Thyroid gland (tissue), 4 donors: Measurements from ENCODE around the gene MOBP.

ENCODE experiments used
- POLR2A ChIP-seq, 2 donors: fragments of 450-650 bp; IDR thresholded peaks; one replicate each; pipeline ENCODE4 v1.6.1; 2017; ENCODE audit warnings: antibody characterized with exemption in 2 of 2, mild to moderate bottlenecking in 2 of 2, moderate library complexity in 1 of 2
- TF ChIP-seq, protein P1 (sequence below), 6 experiments: fragments of 200-600 bp in 3 of 6; fragments of 450-650 bp in 3 of 6; sonication (generic) in 3 of 6; IDR thresholded peaks; one replicate each; pipeline ENCODE4 v1.5.1; 2016 to 2019; ENCODE audit warnings: antibody characterized with exemption in 6 of 6, mild to moderate bottlenecking in 2 of 6, inconsistent platforms in 1 of 6, moderate library complexity in 1 of 6

GRCh38 chr3:39438880-39439279 is 28.6 kb upstream of the MOBP start:
- TF ChIP-seq, protein P1, sequence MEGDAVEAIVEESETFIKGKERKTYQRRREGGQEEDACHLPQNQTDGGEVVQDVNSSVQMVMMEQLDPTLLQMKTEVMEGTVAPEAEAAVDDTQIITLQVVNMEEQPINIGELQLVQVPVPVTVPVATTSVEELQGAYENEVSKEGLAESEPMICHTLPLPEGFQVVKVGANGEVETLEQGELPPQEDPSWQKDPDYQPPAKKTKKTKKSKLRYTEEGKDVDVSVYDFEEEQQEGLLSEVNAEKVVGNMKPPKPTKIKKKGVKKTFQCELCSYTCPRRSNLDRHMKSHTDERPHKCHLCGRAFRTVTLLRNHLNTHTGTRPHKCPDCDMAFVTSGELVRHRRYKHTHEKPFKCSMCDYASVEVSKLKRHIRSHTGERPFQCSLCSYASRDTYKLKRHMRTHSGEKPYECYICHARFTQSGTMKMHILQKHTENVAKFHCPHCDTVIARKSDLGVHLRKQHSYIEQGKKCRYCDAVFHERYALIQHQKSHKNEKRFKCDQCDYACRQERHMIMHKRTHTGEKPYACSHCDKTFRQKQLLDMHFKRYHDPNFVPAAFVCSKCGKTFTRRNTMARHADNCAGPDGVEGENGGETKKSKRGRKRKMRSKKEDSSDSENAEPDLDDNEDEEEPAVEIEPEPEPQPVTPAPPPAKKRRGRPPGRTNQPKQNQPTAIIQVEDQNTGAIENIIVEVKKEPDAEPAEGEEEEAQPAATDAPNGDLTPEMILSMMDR (IDR thresholded peaks at IDR 0.05), result no peak
- no peak for TF ChIP-seq POLR2A (IDR thresholded peaks at IDR 0.05)
